Measurements from ENCODE around the gene WDR72. TPM values are rescaled to one million over a fixed set of nuclear protein-coding genes. Genes with fewer than 3 reads are reported as not detected.
A peak's percentile ranks its signal among the peaks of the same experiment; 100 is the strongest.

Gene WDR72
- total RNA-seq: 10 to 100 TPM; 12.0 to 26.5 (median 22.4) TPM
- long read RNA-seq, partial matches to known transcripts: 2 of 2 reads
- long read RNA-seq, other reads (novel, unspliced or antisense): 0 of 2 reads

DNA sequence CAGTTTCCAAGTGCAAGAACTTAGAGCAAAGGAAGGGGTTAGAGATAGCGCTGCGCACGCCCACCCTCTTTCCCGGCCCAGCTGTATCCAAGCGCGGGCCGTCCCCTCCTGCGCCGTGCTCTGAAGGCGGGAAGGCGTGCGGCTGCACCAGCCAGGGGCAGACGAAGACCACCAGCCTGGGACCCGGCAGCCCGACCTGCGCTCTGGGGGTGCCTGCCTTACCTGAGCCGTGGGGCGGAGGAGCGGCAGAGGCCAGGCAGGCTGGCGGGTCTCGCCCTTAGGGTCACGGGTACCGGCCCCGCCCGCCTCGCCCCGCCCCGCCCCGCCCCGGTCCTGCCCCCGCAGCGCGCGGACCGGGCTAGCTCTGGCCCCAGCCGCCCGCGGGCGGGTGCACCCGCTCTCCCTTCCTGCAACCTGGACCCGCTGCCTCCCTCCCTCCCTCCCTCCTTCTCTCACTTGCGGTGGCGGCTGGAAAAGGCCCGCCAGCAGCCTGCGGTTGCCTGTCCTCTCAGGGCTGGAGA, at the start of gene WDR72:
TSS of gene WDR72 (minus strand) at position 253 of the 521 bp plus-strand sequence. CDS start 26,514 bp downstream, outside the sequence.
- WGBS (ENCODE audit: insufficient coverage, low coverage, low lambda C conversion rate, missing lambda C conversion rate): no CpG with 5 or more reads among the region's 45 CpGs
- peak; percentile 58 to 60 (median 60) for DNase-seq
- no peaks in the 10 kb centered on the region for H3K27me3 ChIP-seq
- no peak within 1 kb of the TSS for H3K27ac ChIP-seq
- H3K36me3 ChIP-seq: no peaks in the 10 kb centered on the region
- TF ChIP-seq CTCF (IDR thresholded peaks at IDR 0.05): no peak
- TF ChIP-seq POLR2A (IDR thresholded peaks at IDR 0.05): no peak
- no peaks in the 10 kb centered on the region for H3K9me3 ChIP-seq
- intact Hi-C loops (cut with DNase I): no loop called here
- H3K4me1 ChIP-seq: no peaks in the 10 kb centered on the region
- peak; percentile 97 for ATAC-seq
- peak within 1 kb of the TSS; percentile 54 to 66 (median 64) for H3K4me3 ChIP-seq

DNA sequence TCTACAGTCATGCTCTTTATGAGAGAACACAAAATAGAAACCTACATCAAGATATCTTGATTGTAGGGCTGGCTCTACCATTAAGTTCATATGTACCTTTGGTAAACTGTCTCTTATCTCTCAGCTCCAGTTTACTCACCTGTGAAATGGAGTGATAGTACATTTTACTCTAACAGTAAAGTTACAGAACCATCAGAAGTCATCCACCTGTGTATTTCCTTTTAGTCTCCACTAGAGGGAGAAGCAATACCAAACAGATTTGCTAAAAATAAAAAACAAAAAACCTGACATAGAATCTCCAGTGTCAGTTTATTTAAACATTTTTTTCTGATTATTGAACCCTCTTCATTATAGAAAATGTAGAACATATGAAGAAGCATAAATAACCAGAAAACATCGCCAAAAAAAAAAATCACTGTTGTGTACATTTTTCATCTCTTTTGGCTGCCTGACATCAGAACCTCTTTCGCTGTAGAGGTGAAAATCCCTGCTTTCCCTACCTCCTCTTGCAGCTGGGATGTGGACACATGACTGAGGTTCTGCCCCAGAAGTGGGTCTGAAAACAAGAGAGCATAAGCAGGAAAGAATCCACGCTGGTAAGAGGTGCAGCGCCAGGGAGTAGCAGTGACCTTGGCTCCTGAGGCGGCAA, 48.7 kb upstream of the WDR72 start:
- H3K27me3 ChIP-seq: no peaks in the 10 kb centered on the region
- intact Hi-C loops (cut with DNase I): no loop called here
- no peaks in the 10 kb centered on the region for H3K36me3 ChIP-seq
- no peaks in the 10 kb centered on the region for H3K9me3 ChIP-seq
- H3K4me3 ChIP-seq: no peak overlapping the region
- peak; percentile 54 to 69 (median 58) for ATAC-seq
- H3K27ac ChIP-seq: no peak overlapping the region
- no peak for DNase-seq
- 31% methylated on average over 4 of the region's 5 CpGs for WGBS (ENCODE audit: insufficient coverage, low coverage, low lambda C conversion rate, missing lambda C conversion rate)
- TF ChIP-seq CTCF (IDR thresholded peaks at IDR 0.05) (peak; percentile 50 to 70 (median 62)), POLR2A (IDR thresholded peaks at IDR 0.05) (no peak)
- H3K4me1 ChIP-seq: no peaks in the 10 kb centered on the region

GRCh38 chr15:53807501-53807900, 48.0 kb upstream of the WDR72 start:
- no CpG with 5 or more reads among the region's 1 CpG for WGBS (ENCODE audit: insufficient coverage, low coverage, low lambda C conversion rate, missing lambda C conversion rate)
- no peak for TF ChIP-seq POLR2A (IDR thresholded peaks at IDR 0.05)
- no peak for TF ChIP-seq CTCF (IDR thresholded peaks at IDR 0.05)
- ATAC-seq: no peak
- intact Hi-C loops (cut with DNase I): no loop called here
- Histone ChIP-seq H3K27me3 (no peaks in the 10 kb centered on the region), H3K9me3 (no peaks in the 10 kb centered on the region), H3K4me1 (no peaks in the 10 kb centered on the region), H3K4me3 (no peak overlapping the region), H3K27ac (no peak overlapping the region), H3K36me3 (no peaks in the 10 kb centered on the region)
- no peak for DNase-seq

DNA sequence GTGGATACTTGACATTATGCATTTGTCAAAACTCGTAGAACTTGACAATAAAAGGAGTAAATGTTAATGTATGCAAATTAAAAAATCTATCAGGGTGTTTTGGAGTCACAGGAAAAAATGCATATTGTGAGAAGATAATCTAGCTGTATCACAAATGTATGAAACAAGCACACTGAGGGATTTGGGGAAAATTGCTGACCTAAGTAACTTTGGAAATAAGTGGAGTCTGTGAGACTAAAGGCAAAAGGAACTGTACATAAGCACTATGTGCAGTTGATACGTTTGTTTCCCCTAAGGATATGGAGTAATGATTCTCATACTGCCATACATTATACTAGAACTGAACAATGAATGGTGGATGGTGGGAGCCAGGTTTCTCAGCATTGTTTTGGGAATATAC, 43.2 kb upstream of the WDR72 start:
- intact Hi-C loops (cut with DNase I): no loop called here

More for the DNA sequence above, 43.2 kb upstream of the WDR72 start:
- DNase-seq (no peak), ATAC-seq (no peak)
- Histone ChIP-seq H3K4me1 (no peaks in the 10 kb centered on the region), H3K9me3 (no peaks in the 10 kb centered on the region), H3K36me3 (no peaks in the 10 kb centered on the region), H3K4me3 (no peak overlapping the region), H3K27ac (no peak overlapping the region), H3K27me3 (no peaks in the 10 kb centered on the region)
- 29% methylated on average over 2 of the region's 2 CpGs for whole genome bisulfite sequencing (ENCODE audit: insufficient coverage, low coverage, low lambda C conversion rate, missing lambda C conversion rate)
- no peak for TF ChIP-seq CTCF (IDR thresholded peaks at IDR 0.05)
- TF ChIP-seq POLR2A (IDR thresholded peaks at IDR 0.05): no peak

Data from right lobe of liver (tissue), 6 donors.